Lower leg skin (tissue), 4 donors: Measurements from ENCODE around the gene ART4. TPM values are rescaled to one million over a fixed set of nuclear protein-coding genes. Genes with fewer than 3 reads are reported as not detected.

Experiments used
- DNase-seq, 2 donors: peaks; one replicate each; pipeline ENCODE4 v3.0.0-alpha.2; 2019; ENCODE audit warnings: low spot score in 2 of 2
- H3K4me3 ChIP-seq: fragments of 200-600 bp; sonication (generic); 2 replicates; pipeline ENCODE4 v1.5.1; 2017; ENCODE audit warnings: mild to moderate bottlenecking, low read depth; ENCODE audit not compliant: poor library complexity, severe bottlenecking
- CTCF ChIP-seq, 3 donors: fragments of 450-650 bp; IDR thresholded peaks; one replicate each; pipeline ENCODE4 v1.5.1; 2016; ENCODE audit warnings: antibody characterized with exemption in 3 of 3, mild to moderate bottlenecking in 3 of 3, moderate library complexity in 2 of 3
- POLR2A ChIP-seq, 2 donors: fragments of 450-650 bp; IDR thresholded peaks; one replicate each; pipeline ENCODE4 v1.6.1; 2016 to 2017; ENCODE audit warnings: antibody characterized with exemption in 2 of 2, mild to moderate bottlenecking in 1 of 2, moderate library complexity in 1 of 2
- WGBS, 2 donors: methylation state at CpG; one replicate each; pipeline ENCODE4 v1.1.5; 2018; 5-methylcytosine and 5-hydroxymethylcytosine counted together
- intact Hi-C: fragments of 100-400 bp; cut with DNase I; formaldehyde crosslinking; loops from one replicate; pipeline ENCODE4 v1.15.0; 2023; ENCODE audit warnings: low total_unique reads
- total RNA-seq, 4 donors: library from RNA; depleted of rRNA; stranded (reverse); fragments of >200 nt; gene quantifications; one replicate each; pipeline ENCODE4 v1.1.0, GENCODE V29; 2016

The ART4 gene
- total RNA-seq: under 1 TPM in 3 of 4 donors, not detected in 1; 0.17 to 0.42 (median 0.17) TPM

GRCh38 chr12:14843425-14843887, at the start of gene ART4:
ART4 (minus strand) TSS chr12:14843526; CDS start chr12:14843113, 413 bp downstream.
- intact Hi-C loops: loop anchor here (1.0 kb wide), 1 partner anchor 152 kb away; no protein-coding TSS in a partner anchor
- DNase-seq: no peak
- no peak for TF ChIP-seq CTCF (IDR thresholded peaks at IDR 0.05)
- TF ChIP-seq POLR2A (IDR thresholded peaks at IDR 0.05): no peak
- 72 to 80% methylated on average over 10 of the region's 10 CpGs for WGBS, 2 donors
- H3K4me3 ChIP-seq: no peak within 1 kb of the TSS

- 57 to 58% methylated on average over 7 of the region's 7 CpGs for WGBS, 2 donors
- intact Hi-C loops: no loop called here
- H3K4me3 ChIP-seq: no peak overlapping the region
- peak in 1 of 2 donors; percentile 68 for DNase-seq
- TF ChIP-seq CTCF (IDR thresholded peaks at IDR 0.05): no peak
- no peak for TF ChIP-seq POLR2A (IDR thresholded peaks at IDR 0.05)
Measured at GRCh38 chr12:14892726-14893505, 49.6 kb upstream of the ART4 start.

GRCh38 chr12:14890701-14891100, 47.4 kb upstream of the ART4 start:
- no peak for TF ChIP-seq CTCF (IDR thresholded peaks at IDR 0.05)
- no peak for TF ChIP-seq POLR2A (IDR thresholded peaks at IDR 0.05)
- H3K4me3 ChIP-seq: no peak overlapping the region
- no peak for DNase-seq
- WGBS, 2 donors: 63 to 74% methylated on average over 5 of the region's 5 CpGs
- intact Hi-C loops: no loop called here

- no peak for DNase-seq
- H3K4me3 ChIP-seq: no peak overlapping the region
- WGBS, 2 donors: 33 to 35% methylated on average over 6 of the region's 6 CpGs
- TF ChIP-seq POLR2A (IDR thresholded peaks at IDR 0.05): no peak
- intact Hi-C loops: no loop called here
Measured at GRCh38 chr12:14886271-14886670, 42.9 kb upstream of the ART4 start.

- WGBS, 2 donors: 24 to 37% methylated on average over 6 of the region's 6 CpGs
- DNase-seq: peak; percentile 75 to 90
- no peak for TF ChIP-seq CTCF (IDR thresholded peaks at IDR 0.05)
- TF ChIP-seq POLR2A (IDR thresholded peaks at IDR 0.05): peak in 1 of 2 donors; percentile 21
- intact Hi-C loops: no loop called here
- H3K4me3 ChIP-seq: no peak within 1 kb of the TSS
Measured at GRCh38 chr12:14885718-14886221, 42.4 kb upstream of the ART4 start, which contains the start of gene MGP. MGP (minus strand) TSS chr12:14885854; CDS start chr12:14885791, 63 bp downstream.

- H3K4me3 ChIP-seq: no peak overlapping the region
- intact Hi-C loops: no loop called here
- 0% methylated on average over 5 of the region's 5 CpGs for WGBS, 2 donors
- TF ChIP-seq POLR2A (IDR thresholded peaks at IDR 0.05) (no peak), CTCF (IDR thresholded peaks at IDR 0.05) (no peak)
- DNase-seq: peak; percentile 91 to 96
Measured at GRCh38 chr12:14884458-14884878, 41.1 kb upstream of the ART4 start.
